B cell (primary cell): ENCODE measurements around the gene CILP2. TPM values are rescaled to one million over a fixed set of nuclear protein-coding genes. Genes with fewer than 3 reads are reported as not detected.

Experiments
- ATAC-seq: fragments of 200-7000 bp; cut with Tn5 transposase; one replicate; pipeline ENCODE4 v1.10.0; 2021; ENCODE audit warnings: low read depth, mild to moderate bottlenecking, moderate number of reproducible peaks, moderate library complexity
- CTCF ChIA-PET: fragments of 350-600 bp; sonication (Branson Sonifier 250); formaldehyde crosslinking; loops from one replicate; lab custom pipeline; 2021; ENCODE audit warnings: antibody characterized with exemption, inconsistent platforms; lab: Charles Lee
- POLR2A ChIA-PET: fragments of 350-600 bp; sonication (Branson Sonifier 250); formaldehyde crosslinking; loops from one replicate; lab custom pipeline; 2021; ENCODE audit warnings: antibody characterized with exemption; lab: Charles Lee
- DNase-seq: peaks from one replicate; pipeline ENCODE4 v3.0.0; 2013
- H2AFZ ChIP-seq: 2 replicates; pipeline ENCODE4 v1.6.1; 2012; ENCODE audit warnings: mild to moderate bottlenecking, low read depth, low read length; ENCODE audit not compliant: insufficient read depth, poor library complexity, severe bottlenecking
- H3K27ac ChIP-seq, 2 donors: 1 replicate in 1 of 2; 2 replicates in 1 of 2; pipeline ENCODE4 v1.5.1; 2012 to 2013; ENCODE audit warnings: low read length in 2 of 2, mild to moderate bottlenecking in 2 of 2, moderate library complexity in 1 of 2
- H3K27me3 ChIP-seq, 4 experiments: fragments of 200-600 bp in 1 of 4; sonication (generic) in 1 of 4; replicated peaks in 1 of 4; 1 replicate in 2 of 4; 2 replicates in 2 of 4; pipeline versions ENCODE4 v1.6.1 to v1.7.0; 2013 to 2016; ENCODE audit warnings: low read length in 3 of 4, mild to moderate bottlenecking in 2 of 4, mixed read lengths in 1 of 4, moderate library complexity in 1 of 4; ENCODE audit not compliant: insufficient read depth in 4 of 4, control insufficient read depth in 3 of 4; ENCODE audit errors: control extremely low read depth in 1 of 4
- H3K36me3 ChIP-seq, 2 experiments: replicated peaks in 1 of 2; 1 replicate in 1 of 2; 2 replicates in 1 of 2; pipeline versions ENCODE4 v1.6.1 to v1.7.1; 2013; ENCODE audit warnings: low read length in 1 of 2; ENCODE audit not compliant: insufficient read depth in 2 of 2, control insufficient read depth in 1 of 2; ENCODE audit errors: control extremely low read depth in 1 of 2, extremely low read depth in 1 of 2
- H3K4me1 ChIP-seq, 2 donors: fragments of 200-600 bp in 1 of 2; sonication (generic) in 1 of 2; 1 replicate in 1 of 2; 2 replicates in 1 of 2; pipeline versions ENCODE4 v1.5.1 to v1.6.1; 2013 to 2017; ENCODE audit warnings: low read length in 2 of 2; ENCODE audit not compliant: control insufficient read depth in 2 of 2, insufficient read depth in 2 of 2
- H3K4me2 ChIP-seq: replicated peaks from 2 replicates; pipeline ENCODE3; 2012; ENCODE audit warnings: mild to moderate bottlenecking, low read depth, low read length; ENCODE audit not compliant: poor library complexity, severe bottlenecking
- H3K4me3 ChIP-seq, 5 experiments: fragments of 200-600 bp in 1 of 5; sonication (generic) in 1 of 5; 1 replicate in 3 of 5; 2 replicates in 2 of 5; pipeline versions ENCODE4 v1.5.1 to v1.7.0; 2011 to 2016; ENCODE audit warnings: low read length in 4 of 5, mild to moderate bottlenecking in 4 of 5, low read depth in 2 of 5, control low read depth in 1 of 5, moderate library complexity in 1 of 5; ENCODE audit not compliant: insufficient read depth in 1 of 5; ENCODE audit errors: control extremely low read depth in 1 of 5, extremely low read depth in 1 of 5
- H3K79me2 ChIP-seq: fragments of 200-600 bp; sonication (generic); one replicate; pipeline ENCODE4 v1.6.0; 2016; ENCODE audit warnings: low read length; ENCODE audit not compliant: control insufficient read depth, insufficient read depth
- H3K9ac ChIP-seq: fragments of 200-600 bp; sonication (generic); 2 replicates; pipeline ENCODE4 v1.6.1; 2017; ENCODE audit warnings: mild to moderate bottlenecking, low read length, moderate library complexity
- H3K9me3 ChIP-seq, 3 donors: one replicate each; pipeline versions ENCODE4 v1.6.1 to v1.7.1; 2013; ENCODE audit warnings: low read length in 2 of 3; ENCODE audit not compliant: control insufficient read depth in 2 of 3, insufficient read depth in 1 of 3; ENCODE audit errors: control extremely low read depth in 1 of 3
- H4K20me1 ChIP-seq: 2 replicates; pipeline ENCODE4 v1.6.0; 2012; ENCODE audit warnings: mild to moderate bottlenecking, low read length; ENCODE audit not compliant: insufficient read depth, control insufficient read depth, poor library complexity, severe bottlenecking
- H3K27ac Mint-ChIP-seq: one replicate; pipeline ENCODE4 v1.8.0; 2021; ENCODE audit warnings: mixed read lengths
- H3K27me3 Mint-ChIP-seq: one replicate; pipeline ENCODE4 v1.8.0; 2021; ENCODE audit warnings: mixed read lengths
- H3K4me1 Mint-ChIP-seq: one replicate; pipeline ENCODE4 v1.8.0; 2021; ENCODE audit warnings: mixed read lengths
- H3K4me3 Mint-ChIP-seq: one replicate; pipeline ENCODE4 v1.8.0; 2021; ENCODE audit warnings: mixed read lengths
- H3K9me3 Mint-ChIP-seq: one replicate; pipeline ENCODE4 v1.8.0; 2022; ENCODE audit warnings: mixed read lengths; ENCODE audit not compliant: insufficient read depth
- CTCF ChIP-seq: fragments of 200-600 bp; IDR thresholded peaks from one replicate; pipeline ENCODE4 v1.8.0; 2022; ENCODE audit warnings: antibody characterized with exemption, mild to moderate bottlenecking
- EZH2 ChIP-seq: IDR thresholded peaks from 2 replicates; pipeline ENCODE4 v1.6.1; 2012; ENCODE audit warnings: borderline replicate concordance, low read depth, mild to moderate bottlenecking, moderate library complexity, low read length; ENCODE audit not compliant: insufficient read depth, poor library complexity, severe bottlenecking
- WGBS: methylation state at CpG from one replicate; pipeline ENCODE4 v1.1.5; 2013; ENCODE audit warnings: missing lambda C conversion rate; ENCODE audit not compliant: insufficient coverage; 5-methylcytosine and 5-hydroxymethylcytosine counted together
- intact Hi-C: fragments of 100-400 bp; cut with micrococcal nuclease; formaldehyde crosslinking; loops from one replicate; pipeline ENCODE4 v1.10.0; 2022
- polyA plus RNA-seq: library from polyadenylated mRNA; depleted of rRNA; stranded (reverse); fragments of >200 nt; gene quantifications from 2 replicates; pipeline ENCODE4 v1.2.3, GENCODE V29; 2012
- total RNA-seq, 2 donors: library from RNA; stranded (reverse); fragments of 120-200 nt in 1 of 2; gene quantifications; 1 replicate in 1 of 2; 2 replicates in 1 of 2; pipeline versions ENCODE4 v1.2.3 to v1.2.4, GENCODE V29; 2013 to 2022

CILP2 gene
- total and polyA plus RNA-seq, 2 donors (not counting 1 experiment from before 2014, with no cell fraction given): 0.04 to 0.12 TPM

GRCh38 chr19:19525611-19526380 is 12.3 kb upstream of the CILP2 start:
- no peak overlapping the region for H3K27ac Mint-ChIP-seq
- H3K27me3 ChIP-seq: no peaks in the 10 kb centered on the region
- no peak overlapping the region for H3K4me2 ChIP-seq
- H3K27me3 Mint-ChIP-seq: no peaks in the 10 kb centered on the region
- ChIA-PET POLR2A (no interaction called here), CTCF (no interaction called here)
- no peak for DNase-seq
- peaks cover 62% of the 10 kb centered on the region for H3K79me2 ChIP-seq
- no peak overlapping the region for H2AFZ ChIP-seq
- intact Hi-C loops: no loop called here
- no peak overlapping the region for H3K9ac ChIP-seq
- TF ChIP-seq CTCF (no peak), EZH2 (no peak)
- no peak for ATAC-seq
- peaks cover 28% of the 10 kb centered on the region for H3K4me1 Mint-ChIP-seq
- H3K4me3 Mint-ChIP-seq: no peak overlapping the region
- H3K9me3 ChIP-seq: no peaks in the 10 kb centered on the region
- WGBS: 92% methylated on average over 21 of the region's 23 CpGs
- no peak overlapping the region for H3K4me3 ChIP-seq
- H3K9me3 Mint-ChIP-seq: no peaks in the 10 kb centered on the region
- no peak overlapping the region for H3K27ac ChIP-seq
- peaks cover 55% of the 10 kb centered on the region for H4K20me1 ChIP-seq
- peaks cover 7 to 37% of the 10 kb centered on the region in 2 donors for H3K4me1 ChIP-seq
- peaks cover under 1 to 30% of the 10 kb centered on the region in 2 experiments for H3K36me3 ChIP-seq

GRCh38 chr19:19526581-19527370 is 11.3 kb upstream of the CILP2 start:
- Histone ChIP-seq H3K27ac (no peak overlapping the region), H3K4me1 (peaks cover 7 to 37% of the 10 kb centered on the region in 2 donors), H3K9me3 (no peaks in the 10 kb centered on the region), H4K20me1 (peaks cover 46% of the 10 kb centered on the region), H3K27me3 (no peaks in the 10 kb centered on the region), H3K79me2 (peaks cover 52% of the 10 kb centered on the region), H3K4me2 (no peak overlapping the region), H2AFZ (no peak overlapping the region), H3K9ac (no peak overlapping the region), H3K36me3 (peaks cover 0 to 30% of the 10 kb centered on the region in 2 experiments), H3K4me3 (no peak overlapping the region)
- Mint-ChIP-seq H3K9me3 (no peaks in the 10 kb centered on the region), H3K4me1 (peaks cover 25% of the 10 kb centered on the region), H3K4me3 (no peak overlapping the region), H3K27me3 (no peaks in the 10 kb centered on the region), H3K27ac (no peak overlapping the region)
- intact Hi-C loops: no loop called here
- DNase-seq (no peak), ATAC-seq (no peak)
- TF ChIP-seq EZH2: no peak
- no peak for TF ChIP-seq CTCF
- ChIA-PET CTCF (no interaction called here), POLR2A (no interaction called here)
- WGBS: 62% methylated on average over 17 of the region's 28 CpGs
